Activated CD4-positive, alpha-beta memory T cell treated with anti-CD3 and anti-CD28 coated beads for 36 hours (primary cell): Measurements from ENCODE around the gene LIPE. TPM values are rescaled to one million over a fixed set of nuclear protein-coding genes. Genes with fewer than 3 reads are reported as not detected.

Source experiments
- CTCF ChIA-PET: fragments of 350-600 bp; sonication (Branson Sonifier 250); formaldehyde crosslinking; loops from one replicate; lab custom pipeline; 2021; ENCODE audit warnings: antibody characterized with exemption, inconsistent platforms; lab: Charles Lee
- POLR2A ChIA-PET: fragments of 350-600 bp; sonication (Branson Sonifier 250); formaldehyde crosslinking; loops from one replicate; lab custom pipeline; 2021; ENCODE audit warnings: antibody characterized with exemption; lab: Charles Lee
- DNase-seq: peaks from one replicate; pipeline ENCODE4 v3.0.0-alpha.2; 2020
- H3K27ac Mint-ChIP-seq: one replicate; pipeline ENCODE4 v1.8.0; 2021; ENCODE audit warnings: mixed read lengths
- H3K27me3 Mint-ChIP-seq: one replicate; pipeline ENCODE4 v1.8.0; 2021; ENCODE audit warnings: mixed read lengths
- H3K36me3 Mint-ChIP-seq: one replicate; pipeline ENCODE4 v1.8.0; 2021; ENCODE audit warnings: mixed read lengths
- H3K4me1 Mint-ChIP-seq: one replicate; pipeline ENCODE4 v1.8.0; 2021; ENCODE audit warnings: low read depth, mixed read lengths
- H3K4me3 Mint-ChIP-seq: one replicate; pipeline ENCODE4 v1.8.0; 2021; ENCODE audit warnings: mild to moderate bottlenecking, mixed read lengths
- H3K9me3 Mint-ChIP-seq: one replicate; pipeline ENCODE4 v1.8.0; 2021; ENCODE audit warnings: mixed read lengths
- intact Hi-C: fragments of 100-400 bp; cut with micrococcal nuclease; formaldehyde crosslinking; loops from one replicate; pipeline ENCODE4 v1.15.1; 2023
- total RNA-seq, 2 experiments: library from RNA; stranded (reverse); gene quantifications; one replicate each; pipeline ENCODE4 v1.2.3, GENCODE V29; 2021

Gene LIPE
- total RNA-seq, 2 experiments from 2014 or later: 31.6 to 31.8 TPM

DNA sequence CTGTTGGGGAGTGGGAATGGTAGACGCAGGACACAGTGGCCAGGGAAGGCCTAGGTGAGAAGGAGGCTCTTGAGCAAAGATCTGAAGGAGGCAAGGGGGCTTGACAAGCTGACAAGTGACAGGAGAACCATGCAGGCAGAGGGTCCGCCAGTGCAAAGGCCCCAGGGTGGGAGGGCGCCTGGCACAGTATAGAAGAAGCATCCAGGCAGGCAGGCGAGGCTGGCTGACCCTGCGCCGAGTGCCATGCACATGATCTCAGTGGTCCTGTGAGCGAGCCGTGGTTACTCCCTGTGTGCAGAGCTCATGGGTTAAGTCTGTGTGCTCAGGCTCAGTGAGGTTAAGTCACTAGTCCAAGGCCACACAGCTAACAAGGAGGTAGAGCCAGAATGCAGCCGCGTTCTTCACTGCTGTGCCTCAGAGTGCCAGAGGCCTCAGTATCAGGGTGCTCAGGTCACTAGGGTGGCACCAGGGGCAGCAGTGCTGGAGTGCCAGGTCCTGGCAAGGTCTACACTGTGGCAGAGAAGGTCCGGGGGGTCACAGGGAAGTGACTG is 52.3 kb downstream of the LIPE start:
- peaks cover 4% of the 10 kb centered on the region for H3K27me3 Mint-ChIP-seq
- no peak overlapping the region for H3K4me3 Mint-ChIP-seq
- ChIA-PET POLR2A (no interaction called here), CTCF (no interaction called here)
- no peak for DNase-seq
- intact Hi-C loops: no loop called here
- H3K36me3 Mint-ChIP-seq: no peaks in the 10 kb centered on the region
- no peak overlapping the region for H3K27ac Mint-ChIP-seq
- H3K9me3 Mint-ChIP-seq: no peaks in the 10 kb centered on the region
- peaks cover 3% of the 10 kb centered on the region for H3K4me1 Mint-ChIP-seq

GRCh38 chr19:42370626-42371175 is 56.5 kb downstream of the LIPE start:
- POLR2A ChIA-PET: no interaction called here
- DNase-seq: no peak
- Mint-ChIP-seq H3K9me3 (no peaks in the 10 kb centered on the region), H3K27me3 (no peaks in the 10 kb centered on the region), H3K27ac (no peak overlapping the region), H3K4me1 (no peaks in the 10 kb centered on the region), H3K4me3 (no peak overlapping the region), H3K36me3 (no peaks in the 10 kb centered on the region)
- CTCF ChIA-PET: no interaction called here
- intact Hi-C loops: no loop called here

- no peak for DNase-seq
- Mint-ChIP-seq H3K36me3 (no peaks in the 10 kb centered on the region), H3K4me1 (no peaks in the 10 kb centered on the region), H3K27ac (no peak overlapping the region), H3K9me3 (no peaks in the 10 kb centered on the region), H3K4me3 (no peak overlapping the region), H3K27me3 (no peaks in the 10 kb centered on the region)
- ChIA-PET CTCF (no interaction called here), POLR2A (no interaction called here)
- intact Hi-C loops: no loop called here
Observed at GRCh38 chr19:42370068-42370520, 57.1 kb downstream of the LIPE start.

DNA sequence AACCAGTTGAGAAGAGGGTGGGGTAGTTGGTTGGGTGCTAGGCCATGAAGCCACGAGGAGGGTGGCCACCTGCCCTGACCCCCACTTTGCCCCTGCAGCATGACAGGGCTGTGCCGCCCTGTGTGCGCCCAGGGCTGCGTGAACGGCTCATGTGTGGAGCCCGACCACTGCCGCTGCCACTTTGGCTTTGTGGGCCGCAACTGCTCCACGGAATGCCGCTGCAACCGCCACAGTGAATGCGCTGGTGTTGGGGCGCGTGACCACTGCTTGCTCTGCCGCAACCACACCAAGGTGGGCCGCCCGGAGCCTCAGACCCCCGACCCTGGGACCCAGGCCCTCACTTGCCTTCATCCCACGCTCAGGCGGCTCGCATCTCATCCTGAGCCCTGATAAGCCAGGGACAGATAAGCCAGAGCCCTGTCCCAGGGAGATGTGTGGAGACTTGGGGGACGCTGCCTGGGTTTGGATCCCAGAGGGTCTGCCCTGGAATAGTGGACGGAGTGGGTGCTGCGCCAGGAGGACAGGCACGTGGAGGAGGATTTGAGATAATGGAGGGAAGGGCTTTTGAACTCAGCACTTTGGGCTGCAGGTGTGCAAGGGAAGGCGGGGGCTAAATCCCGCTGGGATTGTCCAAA is 57.6 kb downstream of the LIPE start:
- no peak for DNase-seq
- POLR2A ChIA-PET: no interaction called here
- H3K27ac Mint-ChIP-seq: no peak overlapping the region
- no peak overlapping the region for H3K4me3 Mint-ChIP-seq
- H3K36me3 Mint-ChIP-seq: no peaks in the 10 kb centered on the region
- H3K9me3 Mint-ChIP-seq: no peaks in the 10 kb centered on the region
- no peaks in the 10 kb centered on the region for H3K4me1 Mint-ChIP-seq
- H3K27me3 Mint-ChIP-seq: no peaks in the 10 kb centered on the region
- CTCF ChIA-PET: no interaction called here
- intact Hi-C loops: no loop called here

- Mint-ChIP-seq H3K4me3 (no peak overlapping the region), H3K27me3 (no peaks in the 10 kb centered on the region), H3K9me3 (peaks cover 2% of the 10 kb centered on the region), H3K4me1 (no peaks in the 10 kb centered on the region), H3K36me3 (peaks cover 2% of the 10 kb centered on the region), H3K27ac (no peak overlapping the region)
- no peak for DNase-seq
- ChIA-PET POLR2A (no interaction called here), CTCF (no interaction called here)
- intact Hi-C loops: no loop called here
Observed at GRCh38 chr19:42368765-42369164, 58.4 kb downstream of the LIPE start.

DNA sequence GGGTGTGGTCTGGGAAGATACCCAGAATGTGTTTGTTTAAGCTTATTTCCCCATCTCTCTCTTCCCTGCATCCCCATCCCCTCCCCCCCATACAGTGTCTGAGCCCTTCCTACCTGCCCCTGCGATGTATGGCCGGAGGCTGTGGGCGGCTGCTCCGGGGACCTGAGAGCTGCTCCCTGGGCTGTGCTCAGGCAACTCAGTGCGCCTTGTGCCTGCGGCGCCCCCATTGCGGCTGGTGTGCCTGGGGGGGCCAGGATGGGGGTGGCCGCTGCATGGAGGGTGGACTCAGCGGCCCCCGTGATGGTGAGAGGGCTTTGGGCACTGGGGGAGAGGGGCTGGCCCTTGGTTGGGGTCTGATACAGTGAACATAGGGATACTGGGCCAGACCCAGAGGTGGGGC is 58.8 kb downstream of the LIPE start:
- intact Hi-C loops: no loop called here
- Mint-ChIP-seq H3K27me3 (no peaks in the 10 kb centered on the region), H3K36me3 (peaks cover 5% of the 10 kb centered on the region), H3K4me1 (no peaks in the 10 kb centered on the region), H3K27ac (no peak overlapping the region), H3K4me3 (no peak overlapping the region), H3K9me3 (peaks cover 3% of the 10 kb centered on the region)
- ChIA-PET POLR2A (no interaction called here), CTCF (no interaction called here)
- no peak for DNase-seq

DNA sequence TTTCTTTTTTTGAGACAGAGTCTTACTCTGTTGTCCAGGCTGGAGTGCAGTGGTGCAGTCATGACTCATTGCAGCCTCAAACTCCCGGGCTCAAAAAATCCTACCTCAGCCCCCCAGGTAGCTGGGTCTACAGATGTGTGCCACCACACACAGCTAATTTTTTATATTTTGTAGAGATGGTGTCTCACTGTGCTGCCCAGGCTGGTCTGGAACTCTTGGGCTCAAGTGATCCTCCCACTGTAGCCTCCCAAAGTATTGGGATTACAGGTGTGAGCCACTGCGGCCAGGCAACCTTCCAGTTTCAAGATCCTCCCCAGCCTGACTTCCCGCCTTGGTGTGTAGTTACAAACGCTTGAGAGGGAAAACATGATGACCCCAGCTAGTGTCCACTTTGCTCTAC is 59.3 kb downstream of the LIPE start:
- POLR2A ChIA-PET: no interaction called here
- no peak overlapping the region for H3K4me3 Mint-ChIP-seq

DNA sequence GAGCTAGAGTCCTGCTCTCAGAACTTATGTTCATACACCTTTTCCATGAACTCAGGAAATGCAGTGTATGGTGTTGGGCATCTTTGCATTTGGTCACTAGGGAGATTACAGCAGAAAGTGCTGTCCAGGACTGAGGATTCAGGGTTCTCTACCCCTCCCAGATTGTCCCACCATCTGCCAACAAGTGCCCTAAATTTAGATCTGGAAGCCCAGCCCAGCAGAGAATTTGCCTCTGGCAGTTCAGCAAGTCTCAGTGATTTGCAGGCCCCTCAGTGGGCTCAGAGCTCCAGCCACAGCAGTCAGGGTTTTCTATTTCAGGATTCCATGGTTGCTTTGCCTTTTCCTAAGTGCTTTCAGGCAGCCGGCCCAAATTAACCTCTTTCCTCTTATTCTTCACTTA is 60.5 kb downstream of the LIPE start:
- ChIA-PET POLR2A (no interaction called here), CTCF (interaction anchor here (0.6 kb wide), 1 partner anchor 183 kb away, joined by 3 read pairs; no protein-coding TSS in a partner anchor)
- no peak overlapping the region for H3K27ac Mint-ChIP-seq
- no peaks in the 10 kb centered on the region for H3K27me3 Mint-ChIP-seq
- no peak overlapping the region for H3K4me3 Mint-ChIP-seq
- intact Hi-C loops: no loop called here
- H3K9me3 Mint-ChIP-seq: peaks cover 3% of the 10 kb centered on the region
- DNase-seq: no peak
- H3K36me3 Mint-ChIP-seq: peaks cover 7% of the 10 kb centered on the region
- H3K4me1 Mint-ChIP-seq: no peaks in the 10 kb centered on the region

More for the DNA sequence above, 59.3 kb downstream of the LIPE start:
- Mint-ChIP-seq H3K9me3 (peaks cover 3% of the 10 kb centered on the region), H3K36me3 (peaks cover 7% of the 10 kb centered on the region), H3K27ac (no peak overlapping the region), H3K27me3 (no peaks in the 10 kb centered on the region), H3K4me1 (no peaks in the 10 kb centered on the region)
- CTCF ChIA-PET: no interaction called here
- no peak for DNase-seq
- intact Hi-C loops: no loop called here

DNA sequence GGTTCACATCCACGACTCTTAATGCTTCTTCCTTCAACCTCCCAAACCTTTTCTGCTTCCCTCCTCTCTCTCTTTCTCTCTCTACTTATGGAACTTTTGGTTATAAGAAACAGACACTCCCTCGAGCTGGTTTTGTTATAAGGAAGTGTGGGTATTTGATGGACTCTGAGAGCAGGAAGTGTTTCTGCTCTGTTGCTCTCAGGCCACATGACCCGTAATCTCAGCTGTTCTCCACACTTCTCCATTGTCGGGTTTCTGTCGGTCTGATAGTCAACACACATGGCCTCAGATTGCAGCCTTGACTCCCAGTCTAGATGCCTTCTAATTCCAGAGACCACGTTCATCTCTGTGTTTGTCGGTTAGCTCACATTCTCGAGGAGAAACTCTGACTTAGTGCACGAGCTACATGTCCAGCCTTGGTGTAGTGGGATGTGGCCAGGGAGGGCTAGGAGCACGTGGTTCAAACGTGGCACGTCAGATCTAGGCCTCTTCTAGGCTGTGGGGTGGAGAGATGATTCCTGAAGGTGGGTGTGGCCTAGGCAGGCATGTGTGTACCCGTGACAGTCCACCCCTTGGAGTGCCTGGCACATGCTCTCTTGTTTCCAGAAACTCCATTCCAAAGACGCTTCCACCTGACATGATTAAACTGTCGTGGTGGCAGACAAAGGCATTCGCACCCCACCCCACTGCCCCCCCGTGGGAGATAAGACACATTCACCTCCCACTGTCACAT is 63.4 kb downstream of the LIPE start:
- POLR2A ChIA-PET: no interaction called here
- H3K9me3 Mint-ChIP-seq: peaks cover 3% of the 10 kb centered on the region
- DNase-seq: no peak
- no peak overlapping the region for H3K4me3 Mint-ChIP-seq
- H3K4me1 Mint-ChIP-seq: no peaks in the 10 kb centered on the region
- H3K27ac Mint-ChIP-seq: no peak overlapping the region
- H3K36me3 Mint-ChIP-seq: peaks cover 7% of the 10 kb centered on the region
- intact Hi-C loops: no loop called here
- H3K27me3 Mint-ChIP-seq: no peaks in the 10 kb centered on the region
- CTCF ChIA-PET: no interaction called here

- Mint-ChIP-seq H3K4me3 (no peak overlapping the region), H3K36me3 (peaks cover 7% of the 10 kb centered on the region), H3K27me3 (no peaks in the 10 kb centered on the region), H3K9me3 (peaks cover 3% of the 10 kb centered on the region), H3K27ac (no peak overlapping the region), H3K4me1 (no peaks in the 10 kb centered on the region)
- POLR2A ChIA-PET: no interaction called here
- intact Hi-C loops: no loop called here
- CTCF ChIA-PET: interaction anchor here (0.7 kb wide), 1 partner anchor 292 kb away, joined by 3 read pairs; no protein-coding TSS in a partner anchor
- DNase-seq: no peak
Observed at GRCh38 chr19:42362891-42363440, 64.2 kb downstream of the LIPE start.

DNA sequence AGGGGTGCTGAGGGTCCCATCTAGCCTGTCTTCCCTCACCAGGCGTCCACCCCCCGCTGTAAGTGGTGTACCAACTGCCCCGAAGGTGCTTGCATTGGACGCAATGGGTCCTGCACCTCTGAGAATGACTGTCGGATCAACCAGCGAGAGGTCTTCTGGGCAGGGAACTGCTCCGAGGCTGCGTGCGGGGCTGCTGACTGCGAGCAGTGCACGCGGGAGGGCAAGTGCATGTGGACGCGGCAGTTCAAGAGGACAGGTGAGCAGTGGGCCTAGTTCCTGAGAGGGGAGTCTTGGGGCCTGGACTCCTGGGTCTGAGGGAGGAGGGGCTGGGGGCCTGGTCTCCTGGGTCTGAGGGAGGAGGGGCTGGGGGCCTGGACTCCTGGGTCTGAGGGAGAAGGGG is 64.8 kb downstream of the LIPE start:
- H3K4me1 Mint-ChIP-seq: no peaks in the 10 kb centered on the region
- CTCF ChIA-PET: no interaction called here
- H3K9me3 Mint-ChIP-seq: peaks cover 3% of the 10 kb centered on the region
- intact Hi-C loops: no loop called here
- no peak overlapping the region for H3K4me3 Mint-ChIP-seq
- POLR2A ChIA-PET: no interaction called here
- no peaks in the 10 kb centered on the region for H3K27me3 Mint-ChIP-seq
- no peak overlapping the region for H3K27ac Mint-ChIP-seq
- peaks cover 7% of the 10 kb centered on the region for H3K36me3 Mint-ChIP-seq
- no peak for DNase-seq

DNA sequence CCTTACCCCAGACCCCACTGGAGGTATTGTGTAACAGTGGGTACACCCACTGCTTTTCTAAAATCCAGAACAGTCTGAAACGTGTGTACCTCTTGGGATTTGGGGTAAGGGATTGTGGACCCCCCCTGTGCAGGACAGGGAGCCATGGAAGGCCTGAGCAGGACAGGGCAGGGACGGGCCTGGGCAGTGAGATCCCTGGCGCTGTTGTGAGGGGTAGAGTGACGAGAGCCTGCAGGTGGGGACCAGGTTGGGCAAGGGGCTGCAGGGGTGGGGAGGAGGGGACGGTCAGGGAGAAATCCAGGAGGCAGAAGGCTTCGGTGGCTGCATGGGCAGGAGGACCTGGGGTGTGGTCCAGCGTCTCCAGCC is 65.7 kb downstream of the LIPE start:
- Mint-ChIP-seq H3K27ac (no peak overlapping the region), H3K4me1 (no peaks in the 10 kb centered on the region), H3K36me3 (peaks cover 7% of the 10 kb centered on the region), H3K27me3 (no peaks in the 10 kb centered on the region), H3K9me3 (peaks cover 3% of the 10 kb centered on the region), H3K4me3 (no peak overlapping the region)
- no peak for DNase-seq
- intact Hi-C loops: no loop called here
- POLR2A ChIA-PET: no interaction called here
- CTCF ChIA-PET: no interaction called here
